BLaER1 treated with 17β-estradiol and CSF1 and Interleukin-3, amounts not matched to agents 10 nM and 100 nM (cell line): ENCODE measurements around the gene RASAL2.

ENCODE experiments used
- H3K27ac ChIP-seq, 11 experiments: shearing (Covaris generic); formaldehyde crosslinking; 2 replicates each; pipeline ENCODE4 v1.8.1; 2022
- H3K27me3 ChIP-seq, 11 experiments: shearing (Covaris generic); formaldehyde crosslinking; 2 replicates each; pipeline ENCODE4 v1.8.1; 2022
- H3K36me3 ChIP-seq, 11 experiments: shearing (Covaris generic); formaldehyde crosslinking; 2 replicates each; pipeline ENCODE4 v1.8.1; 2022
- H3K4me1 ChIP-seq, 10 experiments: shearing (Covaris generic); formaldehyde crosslinking; 2 replicates each; pipeline ENCODE4 v1.8.1; 2022
- H3K4me2 ChIP-seq, 11 experiments: shearing (Covaris generic); formaldehyde crosslinking; 2 replicates each; pipeline ENCODE4 v1.8.1; 2022
- H3K4me3 ChIP-seq, 10 experiments: shearing (Covaris generic); formaldehyde crosslinking; 2 replicates each; pipeline ENCODE4 v1.8.1; 2022
- H3K9ac ChIP-seq, 11 experiments: shearing (Covaris generic); formaldehyde crosslinking; 2 replicates each; pipeline ENCODE4 v1.8.1; 2022
- H3K9me3 ChIP-seq, 11 experiments: shearing (Covaris generic); formaldehyde crosslinking; replicated peaks in 1 of 11; 2 replicates each; pipeline ENCODE4 v1.8.1; 2022
- H4K20me1 ChIP-seq, 11 experiments: shearing (Covaris generic); formaldehyde crosslinking; 2 replicates each; pipeline ENCODE4 v1.8.1; 2022
- Cebpa-rat ChIP-seq, 11 experiments: shearing (Covaris generic); IDR thresholded peaks; 2 replicates each; pipeline ENCODE4 v1.8.1; 2022

Gene RASAL2

GRCh38 chr1:178278916-178279686 is 185.2 kb downstream of the RASAL2 start:
- Histone ChIP-seq H3K4me1 (peaks cover 4 to 56% (median 13%) of the 10 kb centered on the region in 10 experiments; a peak in 19 of 20 replicates), H3K27ac (0 out of 22 replicates have a peak overlapping the region, but pooled peaks of 1 of the 11 experiments have one; percentile 0)

GRCh38 chr1:178282949-178283367 is 189.1 kb downstream of the RASAL2 start:
- Histone ChIP-seq H3K4me3 (no peak overlapping the region), H3K27ac (peak overlapping the region in 8 of 11 experiments; percentile 5 to 63 (median 46); a peak in 13 of 22 replicates)
- no peak for TF ChIP-seq Cebpa-rat (IDR thresholded peaks at IDR 0.05)

More at GRCh38 chr1:178278916-178279686, 185.2 kb downstream of the RASAL2 start:
- TF ChIP-seq Cebpa-rat (IDR thresholded peaks at IDR 0.05) = no peak
- no peak overlapping the region for H3K9ac ChIP-seq
- H4K20me1 ChIP-seq = no peaks in the 10 kb centered on the region
- H3K4me2 ChIP-seq = peak overlapping the region in 2 of 11 experiments; percentile 24 to 25; a peak in 2 of 22 replicates
- no peaks in the 10 kb centered on the region for H3K27me3 ChIP-seq
- no peak overlapping the region for H3K4me3 ChIP-seq
- H3K36me3 ChIP-seq = no peaks in the 10 kb centered on the region
- H3K9me3 ChIP-seq = peaks cover 0 to 10% (median 6%) of the 10 kb centered on the region in 11 experiments; a peak in 9 of 22 replicates

GRCh38 chr1:178283409-178283808 is 189.5 kb downstream of the RASAL2 start:
- H3K27me3 ChIP-seq = no peaks in the 10 kb centered on the region
- peak overlapping the region in 8 of 11 experiments; percentile 21 to 63 (median 50); a peak in 15 of 22 replicates for H3K4me2 ChIP-seq
- H3K4me3 ChIP-seq = no peak overlapping the region
- H3K9ac ChIP-seq = 0 out of 22 replicates have a peak overlapping the region, but pooled peaks of 2 of the 11 experiments have one; percentile 8 to 16
- H3K27ac ChIP-seq = peak overlapping the region in 8 of 11 experiments; percentile 5 to 63 (median 46); a peak in 14 of 22 replicates
- H3K36me3 ChIP-seq = no peaks in the 10 kb centered on the region
- no peaks in the 10 kb centered on the region for H3K9me3 ChIP-seq
- no peaks in the 10 kb centered on the region for H4K20me1 ChIP-seq
- peaks cover 7 to 33% (median 15%) of the 10 kb centered on the region in 10 experiments; a peak in 19 of 20 replicates for H3K4me1 ChIP-seq
- TF ChIP-seq Cebpa-rat (IDR thresholded peaks at IDR 0.05) = peak in 4 of 11 experiments; percentile 31 to 62 (median 54); a peak in 4 of 22 replicates

More at GRCh38 chr1:178282949-178283367, 189.1 kb downstream of the RASAL2 start:
- Histone ChIP-seq H3K36me3 (no peaks in the 10 kb centered on the region), H4K20me1 (no peaks in the 10 kb centered on the region), H3K4me1 (peaks cover 7 to 38% (median 17%) of the 10 kb centered on the region in 10 experiments; a peak in 19 of 20 replicates), H3K27me3 (no peaks in the 10 kb centered on the region), H3K9me3 (peaks cover 0 to 3% (median 1%) of the 10 kb centered on the region in 11 experiments; a peak in 7 of 22 replicates), H3K4me2 (peak overlapping the region in 7 of 11 experiments; percentile 30 to 63 (median 52); a peak in 10 of 22 replicates), H3K9ac (0 out of 22 replicates have a peak overlapping the region, but pooled peaks of 1 of the 11 experiments have one; percentile 8)

- Histone ChIP-seq H3K27ac (peak overlapping the region in 8 of 11 experiments; percentile 13 to 63 (median 47); a peak in 15 of 22 replicates), H3K9ac (no peak overlapping the region; a peak in 2 of 22 replicates), H3K4me1 (peaks cover 7 to 27% (median 15%) of the 10 kb centered on the region in 10 experiments; a peak in 19 of 20 replicates), H3K36me3 (no peaks in the 10 kb centered on the region), H3K4me2 (peak overlapping the region; percentile 3 to 63 (median 48); a peak in 16 of 22 replicates), H3K9me3 (no peaks in the 10 kb centered on the region), H3K27me3 (no peaks in the 10 kb centered on the region), H4K20me1 (no peaks in the 10 kb centered on the region), H3K4me3 (no peak overlapping the region)
- TF ChIP-seq Cebpa-rat (IDR thresholded peaks at IDR 0.05) = no peak
Measured at GRCh38 chr1:178284058-178284457, 190.2 kb downstream of the RASAL2 start.

DNA sequence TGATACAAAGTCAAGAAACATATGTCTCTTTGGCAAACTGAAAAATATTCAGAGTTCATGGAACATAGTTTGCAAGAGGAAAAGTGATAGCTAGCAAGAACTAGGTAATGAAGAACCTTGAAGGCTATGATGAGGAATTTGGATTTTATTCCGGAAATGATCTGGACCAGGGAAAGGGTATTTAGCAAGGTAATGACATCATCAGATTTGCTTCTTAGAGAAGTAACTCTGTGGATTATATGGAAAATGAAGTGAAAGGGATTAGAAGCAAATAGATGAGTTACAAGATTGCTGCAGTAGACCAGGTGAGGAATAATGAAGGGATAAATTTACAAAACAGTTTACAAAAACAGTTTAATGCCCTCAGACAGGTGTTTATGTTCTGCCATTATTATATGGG is 197.3 kb downstream of the RASAL2 start:
- Histone ChIP-seq H3K9ac (no peak overlapping the region), H4K20me1 (no peaks in the 10 kb centered on the region), H3K27me3 (no peaks in the 10 kb centered on the region), H3K36me3 (no peaks in the 10 kb centered on the region), H3K9me3 (no peaks in the 10 kb centered on the region), H3K4me1 (no peaks in the 10 kb centered on the region), H3K4me3 (no peak overlapping the region), H3K27ac (no peak overlapping the region), H3K4me2 (no peak overlapping the region)
- TF ChIP-seq Cebpa-rat (IDR thresholded peaks at IDR 0.05) = no peak

DNA sequence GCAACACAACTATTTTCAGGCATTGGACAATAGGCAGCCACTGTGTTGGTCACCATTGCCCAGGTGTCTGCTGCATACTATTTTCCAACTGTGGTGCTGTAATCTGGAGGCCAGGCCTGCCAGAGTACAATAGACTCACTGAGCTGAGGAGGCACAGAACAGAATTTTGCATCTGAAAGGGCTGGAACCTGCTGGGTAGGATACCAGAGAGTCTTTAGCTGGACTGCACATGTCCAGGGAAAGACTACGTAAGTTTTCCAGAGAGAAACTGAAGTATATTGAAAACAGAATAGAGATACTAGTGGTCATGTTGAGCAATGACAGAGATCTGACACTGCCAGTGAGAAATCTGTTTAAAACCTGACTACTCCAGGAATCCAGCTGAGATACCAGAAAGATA is 200.8 kb downstream of the RASAL2 start:
- Histone ChIP-seq H3K27ac (no peak overlapping the region), H3K4me2 (no peak overlapping the region), H3K27me3 (no peaks in the 10 kb centered on the region), H3K4me3 (no peak overlapping the region), H3K9me3 (no peaks in the 10 kb centered on the region), H4K20me1 (no peaks in the 10 kb centered on the region), H3K9ac (no peak overlapping the region), H3K36me3 (no peaks in the 10 kb centered on the region), H3K4me1 (no peaks in the 10 kb centered on the region)
- no peak for TF ChIP-seq Cebpa-rat (IDR thresholded peaks at IDR 0.05)

DNA sequence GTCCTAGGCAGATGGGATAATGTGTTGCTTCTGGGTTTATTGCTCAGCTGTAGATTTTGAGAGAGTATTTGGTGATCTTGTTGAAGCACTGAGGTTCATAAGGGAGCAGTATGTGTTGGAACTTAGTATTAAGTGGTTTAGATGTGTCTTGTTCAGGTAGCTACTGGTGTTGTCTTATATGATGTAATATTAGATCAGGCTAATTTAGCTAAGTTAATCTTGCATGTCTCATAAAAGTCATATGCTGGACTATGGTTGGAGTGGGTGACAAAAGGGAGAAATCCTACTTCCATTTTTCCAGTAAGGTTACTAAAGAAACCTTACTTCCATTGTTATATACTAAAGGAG is 206.4 kb downstream of the RASAL2 start:
- no peaks in the 10 kb centered on the region for H3K36me3 ChIP-seq
- H4K20me1 ChIP-seq = 0 out of 22 replicates have a peak, but pooled peaks cover 0 to 3% (median 0%) of the 10 kb centered on the region in 11 experiments
- no peaks in the 10 kb centered on the region for H3K4me1 ChIP-seq
- no peak overlapping the region for H3K4me3 ChIP-seq
- no peak overlapping the region for H3K4me2 ChIP-seq
- no peak overlapping the region for H3K27ac ChIP-seq
- H3K9ac ChIP-seq = no peak overlapping the region
- no peaks in the 10 kb centered on the region for H3K27me3 ChIP-seq
- no peaks in the 10 kb centered on the region for H3K9me3 ChIP-seq
- no peak for TF ChIP-seq Cebpa-rat (IDR thresholded peaks at IDR 0.05)

GRCh38 chr1:178301141-178301540 is 207.2 kb downstream of the RASAL2 start:
- Histone ChIP-seq H3K4me1 (no peaks in the 10 kb centered on the region), H3K36me3 (no peaks in the 10 kb centered on the region), H3K27ac (no peak overlapping the region), H4K20me1 (0 out of 22 replicates have a peak, but pooled peaks cover 0 to 3% (median 0%) of the 10 kb centered on the region in 11 experiments), H3K4me3 (no peak overlapping the region), H3K9me3 (no peaks in the 10 kb centered on the region), H3K9ac (no peak overlapping the region), H3K4me2 (no peak overlapping the region), H3K27me3 (no peaks in the 10 kb centered on the region)
- no peak for TF ChIP-seq Cebpa-rat (IDR thresholded peaks at IDR 0.05)

DNA sequence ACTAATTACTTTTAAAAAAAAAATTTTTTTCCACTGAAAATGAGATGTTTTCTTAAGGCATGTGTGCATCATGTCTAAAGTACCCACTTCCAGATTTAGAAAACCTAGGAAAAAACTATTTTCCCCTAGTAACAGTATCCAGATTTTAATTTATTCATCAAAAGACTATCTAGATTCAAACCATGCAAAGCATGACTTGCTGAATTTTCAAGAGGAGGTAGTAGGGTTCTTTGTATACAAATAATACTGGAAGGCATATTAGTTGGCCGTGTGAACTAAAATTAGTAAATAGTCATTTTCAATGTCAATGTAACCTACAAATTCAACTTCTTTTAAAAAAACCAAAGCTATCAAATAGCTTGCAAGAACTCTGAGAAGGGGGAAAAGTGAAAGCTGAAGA is 213.4 kb downstream of the RASAL2 start:
- no peak for TF ChIP-seq Cebpa-rat (IDR thresholded peaks at IDR 0.05)
- Histone ChIP-seq H3K36me3 (no peaks in the 10 kb centered on the region), H3K27ac (no peak overlapping the region), H3K4me2 (no peak overlapping the region), H4K20me1 (peaks cover 0 to 17% (median 0%) of the 10 kb centered on the region in 11 experiments; a peak in 2 of 22 replicates), H3K9ac (no peak overlapping the region), H3K4me3 (no peak overlapping the region), H3K4me1 (peaks cover 0 to 7% (median 3%) of the 10 kb centered on the region in 10 experiments; a peak in 7 of 20 replicates), H3K9me3 (no peaks in the 10 kb centered on the region), H3K27me3 (no peaks in the 10 kb centered on the region)
